Right kidney (tissue), 1 donor: ENCODE measurements around the gene OPA1.
"Not testable (repeated sequence)": the region's sequence is repeated elsewhere in the genome, so short reads cannot be mapped to it uniquely, and the experiment has no call there.

Experiments used
- DNase-seq: peaks from one replicate; pipeline ENCODE4 v3.0.0-alpha.2; 2016

The OPA1 gene

DNA sequence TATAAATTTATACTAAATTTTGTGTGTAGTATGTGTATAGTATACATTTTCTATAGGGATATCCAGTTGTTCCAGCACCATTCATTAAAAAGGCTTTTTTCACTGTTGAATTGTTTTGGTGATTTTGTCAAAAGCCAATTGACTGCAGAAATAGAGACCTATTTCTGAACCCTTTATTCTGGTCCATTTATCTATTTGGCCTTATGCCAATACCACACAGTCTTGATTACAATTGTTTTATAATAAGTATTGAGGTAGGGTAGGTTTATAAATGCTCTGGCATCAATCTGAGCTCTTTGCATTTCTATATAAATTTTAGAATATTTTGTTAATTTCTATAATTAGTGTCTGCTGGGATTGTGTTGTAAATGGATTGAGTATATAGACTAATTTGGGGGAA lies 6.5 kb upstream of the OPA1 start:
- DNase-seq = no peak

DNA sequence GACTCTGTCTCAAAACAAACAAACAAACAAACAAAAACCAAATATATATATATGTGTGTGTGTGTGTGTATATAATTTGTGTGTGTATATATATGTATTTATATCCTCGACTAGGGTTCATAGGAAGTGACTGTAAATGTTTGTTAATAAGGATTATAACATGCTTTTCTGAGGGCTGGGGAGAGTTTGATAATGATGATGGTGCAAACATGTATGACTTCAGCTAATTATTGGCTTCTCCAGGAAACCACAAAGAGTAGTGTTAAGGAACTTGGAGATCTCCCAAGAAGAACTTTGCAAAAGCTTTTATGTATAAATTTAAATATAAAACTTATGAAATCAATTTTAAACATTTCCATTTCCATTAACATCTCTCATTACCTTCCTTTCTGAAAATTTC lies 3.9 kb upstream of the OPA1 start:
- no peak for DNase-seq

DNA sequence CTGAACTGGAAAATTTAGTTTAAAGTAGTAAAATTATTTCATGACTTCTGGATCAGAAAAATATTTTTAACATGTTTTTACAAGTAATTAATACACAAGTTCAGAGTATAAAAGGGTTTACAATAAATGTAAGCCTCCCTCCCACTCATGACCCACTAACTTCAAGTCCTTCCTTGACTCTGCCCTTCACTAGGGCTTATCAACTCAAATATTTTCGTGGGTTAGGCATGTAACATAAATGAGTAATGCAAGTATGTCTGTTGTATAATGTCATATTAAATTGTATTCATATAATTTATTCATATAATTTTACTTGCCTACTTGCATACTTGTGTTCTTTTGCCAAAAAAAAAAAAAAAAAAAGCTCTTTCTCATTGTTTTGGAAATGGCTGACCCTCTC lies 3.4 kb upstream of the OPA1 start:
- DNase-seq = no peak

DNA sequence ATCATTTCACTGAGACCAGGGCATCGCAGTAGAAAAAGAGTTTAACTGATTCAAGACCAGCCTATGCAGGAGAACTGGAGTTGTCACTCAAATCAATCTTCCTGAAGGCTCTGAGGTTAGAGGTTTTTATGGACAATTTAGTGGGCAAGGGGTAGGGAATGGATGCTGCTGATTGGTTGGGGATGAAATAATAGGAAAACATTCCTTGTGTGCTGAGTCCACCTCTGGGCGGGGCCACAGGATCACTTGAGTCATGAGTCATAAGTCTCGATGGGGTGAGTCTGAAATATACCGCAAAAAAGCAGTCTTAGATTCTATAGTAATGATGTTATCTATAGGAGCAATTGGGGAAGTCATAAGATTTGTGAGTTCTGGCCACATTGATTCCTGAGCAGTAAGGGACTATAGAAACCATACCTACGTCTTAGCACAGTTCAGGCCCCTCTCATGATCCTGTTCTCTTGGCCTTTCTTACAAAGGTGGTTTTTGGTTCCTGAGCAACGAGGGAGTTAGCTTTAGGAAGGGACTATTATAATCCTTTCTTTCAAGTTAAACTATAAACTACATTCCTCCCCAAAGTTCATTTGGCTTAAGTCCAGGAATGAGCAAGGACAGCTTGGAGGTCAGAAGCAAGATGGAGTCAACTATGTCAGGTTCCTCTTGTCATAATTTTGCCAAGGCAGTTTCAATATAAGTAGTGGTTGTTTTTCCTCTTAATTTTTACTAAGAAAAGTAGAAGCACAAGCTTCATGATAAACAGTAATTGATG lies 2.7 kb upstream of the OPA1 start:
- DNase-seq = no peak

DNA sequence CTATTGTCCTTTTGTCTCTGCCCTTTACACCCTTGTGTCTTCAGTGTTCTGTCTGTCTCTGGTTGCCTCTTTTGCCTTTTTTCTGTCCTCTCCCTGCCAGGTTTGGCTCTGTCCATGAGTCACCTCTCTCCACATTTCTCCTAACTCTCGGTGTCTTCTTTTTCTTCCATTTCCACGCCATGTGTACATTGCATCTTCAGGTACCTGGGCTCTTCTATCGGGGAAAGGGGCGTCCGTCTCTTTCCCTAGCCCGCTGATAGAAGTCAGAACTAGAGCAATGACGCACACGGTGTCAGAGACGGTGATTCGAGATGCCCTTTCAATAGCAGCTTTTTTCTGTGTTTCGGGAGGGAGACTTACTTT lies 641 bp downstream of the OPA1 start:
- DNase-seq = no peak

DNA sequence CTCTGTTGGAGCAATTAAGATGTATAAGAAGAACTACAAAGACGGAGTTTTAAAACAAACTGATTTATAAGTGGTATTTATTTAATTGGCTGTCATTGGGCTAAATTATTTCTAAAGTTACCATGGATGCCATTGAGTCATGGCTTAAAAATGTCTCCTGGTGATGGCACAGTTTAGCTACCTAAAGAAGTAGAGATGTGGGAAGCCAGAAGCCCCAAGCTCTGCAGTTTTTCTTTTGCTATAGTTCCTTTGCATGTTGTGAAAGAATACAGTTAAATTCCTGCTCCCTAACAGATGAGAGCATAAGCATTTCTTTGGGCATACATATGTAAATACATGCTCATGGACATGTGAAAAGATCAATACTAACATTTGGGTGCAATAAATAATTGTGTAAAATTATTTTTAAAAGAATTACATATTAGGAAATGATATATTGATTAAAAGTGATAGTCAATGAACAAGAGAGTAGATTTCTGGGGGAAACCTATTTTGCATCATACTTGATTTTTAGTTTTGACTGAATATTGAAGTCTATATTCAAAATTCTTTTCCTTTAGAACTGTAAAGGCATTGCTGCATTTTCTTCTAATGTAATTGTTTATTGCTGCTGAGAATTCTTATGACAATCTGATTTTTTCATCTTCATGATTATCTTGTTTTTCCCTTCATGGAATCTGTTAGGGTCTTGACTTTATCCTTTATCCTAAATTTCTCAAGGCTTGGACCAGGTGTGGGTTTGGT lies 2.1 kb downstream of the OPA1 start:
- no peak for DNase-seq

DNA sequence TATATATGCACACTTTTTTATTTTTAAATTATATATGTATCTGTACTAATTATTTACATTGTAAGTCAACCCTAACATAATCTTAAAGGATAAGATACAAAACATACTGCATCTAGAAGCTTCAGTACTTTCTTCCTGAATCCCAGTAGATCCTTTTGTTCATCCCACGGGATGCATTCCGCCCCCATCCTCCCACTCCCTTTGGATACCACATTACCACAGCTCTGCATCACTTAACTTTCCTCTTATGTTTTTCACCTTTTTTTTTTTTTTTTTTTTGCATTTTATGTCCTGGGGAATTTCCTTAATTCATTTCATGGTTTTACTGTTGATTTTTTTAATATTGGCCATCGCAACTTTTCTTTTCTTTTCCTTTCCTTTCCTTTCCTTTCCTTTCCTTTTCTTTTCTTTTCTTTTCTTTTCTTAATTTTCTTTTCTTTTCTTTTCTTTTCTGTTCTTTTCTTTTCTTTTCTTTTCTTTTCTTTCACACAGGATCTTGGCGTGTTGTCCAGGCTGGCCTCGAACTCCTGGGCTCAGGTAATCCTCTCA lies 3.0 kb downstream of the OPA1 start:
- no peak for DNase-seq

DNA sequence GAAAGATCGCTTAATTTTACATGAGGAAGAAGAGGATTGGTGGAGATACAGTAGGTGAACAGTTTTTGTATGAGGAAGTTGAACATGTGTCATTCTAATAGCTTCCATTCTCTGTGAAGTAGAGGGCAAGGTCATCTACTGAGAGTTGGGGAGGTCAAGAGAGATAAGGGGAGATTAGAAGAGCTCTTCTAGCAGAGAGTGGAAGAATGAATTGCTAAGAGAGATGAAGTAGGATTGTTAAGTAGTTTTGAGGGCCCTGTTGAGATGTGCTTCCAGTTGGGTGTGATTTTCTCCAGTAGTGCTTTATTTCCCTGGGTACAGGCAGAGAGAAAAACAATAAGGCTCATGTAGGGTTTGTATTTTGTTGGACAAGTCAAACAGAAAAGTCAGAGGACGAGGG lies 5.2 kb downstream of the OPA1 start:
- DNase-seq = no peak

DNA sequence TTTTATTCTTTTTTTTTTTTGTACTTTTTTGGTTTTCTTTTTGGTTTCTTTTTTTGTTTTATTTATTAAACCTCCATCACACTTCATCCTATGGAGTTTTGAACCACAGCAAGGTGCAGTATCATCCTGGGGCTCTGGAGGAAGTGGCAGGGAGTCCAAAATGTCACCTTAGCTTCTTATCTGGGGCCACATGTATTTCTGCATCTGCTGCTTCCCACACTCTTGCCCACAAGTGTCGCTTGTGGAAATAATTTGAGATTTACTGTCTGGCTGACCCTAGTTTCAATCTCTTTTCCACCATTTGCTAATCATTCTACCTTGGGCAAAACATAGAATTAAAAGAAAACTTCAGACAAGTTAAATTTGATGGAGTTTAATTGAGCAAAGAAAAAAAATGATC lies 6.4 kb downstream of the OPA1 start:
- DNase-seq = no peak

DNA sequence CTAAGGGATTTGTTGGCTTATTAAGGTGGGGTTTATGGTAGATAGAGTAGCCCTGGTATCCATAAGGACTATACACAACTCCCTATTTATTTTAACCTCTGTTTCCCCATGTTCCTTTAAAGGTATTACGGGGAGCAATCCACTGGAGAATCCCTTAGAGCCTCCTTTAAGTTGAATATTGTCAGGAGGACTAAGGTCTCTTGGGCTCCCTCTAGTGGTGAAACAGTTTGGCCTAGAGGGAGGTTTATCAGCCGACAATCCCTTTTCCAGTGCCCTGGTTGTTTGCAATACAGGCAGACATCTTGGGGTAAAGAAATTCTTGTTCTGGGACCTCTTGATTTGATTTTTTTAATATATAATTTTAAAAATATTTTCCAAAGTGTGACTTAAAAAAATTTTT lies 12.9 kb downstream of the OPA1 start:
- no peak for DNase-seq

DNA sequence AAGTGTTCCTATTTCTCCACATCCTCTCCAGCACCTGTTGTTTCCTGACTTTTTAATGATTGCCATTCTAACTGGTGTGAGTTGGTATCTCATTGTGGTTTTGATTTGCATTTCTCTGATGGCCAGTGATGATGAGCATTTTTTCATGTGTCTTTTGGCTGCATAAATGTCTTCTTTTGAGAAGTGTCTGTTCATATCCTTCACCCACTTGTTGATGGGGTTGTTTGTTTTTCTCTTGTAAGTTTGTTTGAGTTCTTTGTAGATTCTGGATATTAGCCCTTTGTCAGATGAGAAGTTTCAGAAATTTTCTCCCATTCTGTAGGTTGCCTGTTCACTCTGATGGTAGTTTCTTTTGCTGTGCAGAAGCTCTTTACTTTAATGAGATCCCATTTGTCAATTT lies 13.9 kb downstream of the OPA1 start:
- DNase-seq = not testable (repeated sequence)

DNA sequence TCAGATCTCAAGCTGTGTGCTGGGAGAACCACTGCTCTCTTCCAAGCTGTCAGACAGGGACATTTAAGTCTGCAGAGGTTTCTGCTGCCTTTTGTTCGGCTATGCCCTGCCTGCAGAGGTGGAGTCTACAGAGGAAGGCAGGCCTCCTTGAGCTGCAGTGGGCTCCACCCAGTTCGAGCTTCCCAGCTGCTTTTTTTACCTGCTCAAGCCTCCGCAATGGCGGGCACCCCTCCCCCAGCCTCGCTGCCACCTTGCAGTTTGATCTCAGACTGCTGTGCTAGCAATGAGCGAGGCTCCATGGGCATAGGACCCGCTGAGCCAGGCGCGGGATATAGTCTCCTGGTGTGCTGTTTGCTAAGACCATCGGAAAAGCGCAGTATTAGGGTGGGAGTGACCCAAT lies 17.5 kb downstream of the OPA1 start:
- not testable (repeated sequence) for DNase-seq

DNA sequence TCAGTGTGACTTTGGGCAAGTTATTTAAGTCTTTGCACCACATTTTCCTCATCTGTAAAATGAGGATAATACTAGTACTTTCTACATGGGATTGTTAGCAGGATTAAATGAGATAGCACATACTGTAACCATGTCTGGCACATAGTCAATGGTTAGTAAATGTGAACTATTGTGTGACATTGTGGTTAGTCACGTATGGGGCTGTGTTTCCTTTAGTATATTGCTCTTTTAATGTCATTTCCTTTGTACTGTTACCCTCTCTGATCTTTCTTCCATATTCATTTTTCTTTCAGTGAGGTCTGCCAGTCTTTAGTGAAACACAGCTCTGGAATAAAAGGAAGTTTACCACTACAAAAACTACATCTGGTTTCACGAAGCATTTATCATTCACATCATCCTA lies 21.4 kb downstream of the OPA1 start:
- no peak for DNase-seq

DNA sequence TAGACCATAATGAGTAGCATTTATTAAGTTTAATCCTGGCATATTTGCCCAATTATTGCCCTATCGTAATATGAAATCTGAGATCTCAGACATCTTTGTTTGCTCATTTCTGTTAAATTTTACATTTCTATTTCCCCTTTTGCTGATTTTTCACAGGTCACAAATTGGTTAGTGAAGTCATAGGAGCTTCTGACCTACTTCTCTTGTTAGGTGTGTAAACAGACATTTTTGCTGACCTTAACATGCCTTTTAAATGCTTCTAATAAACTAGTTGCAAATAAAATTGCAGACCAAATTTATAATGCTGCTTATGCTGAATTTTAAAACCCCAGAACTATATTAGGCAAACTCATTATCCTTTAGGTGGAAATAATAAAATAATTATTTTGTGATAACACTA lies 24.6 kb downstream of the OPA1 start:
- DNase-seq = no peak

DNA sequence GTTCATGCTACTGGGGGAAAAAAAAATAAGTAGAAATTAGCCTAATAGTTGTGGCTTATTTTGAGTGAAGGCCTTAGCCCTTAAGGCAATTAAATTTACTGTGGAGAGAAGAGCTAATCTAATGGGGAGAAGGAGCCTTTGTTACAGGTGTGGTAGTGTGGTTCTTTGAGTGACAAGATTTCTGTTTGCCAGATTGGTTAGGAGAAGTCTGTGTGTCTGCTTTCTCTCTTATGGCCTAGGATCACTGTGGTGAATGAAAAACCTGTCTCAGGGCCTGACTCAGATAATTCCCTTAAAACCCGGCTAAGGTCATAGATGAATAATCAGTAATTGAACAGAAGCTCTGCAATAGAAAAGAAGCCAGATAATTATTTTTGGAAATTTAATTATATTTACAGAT lies 27.0 kb downstream of the OPA1 start:
- no peak for DNase-seq

DNA sequence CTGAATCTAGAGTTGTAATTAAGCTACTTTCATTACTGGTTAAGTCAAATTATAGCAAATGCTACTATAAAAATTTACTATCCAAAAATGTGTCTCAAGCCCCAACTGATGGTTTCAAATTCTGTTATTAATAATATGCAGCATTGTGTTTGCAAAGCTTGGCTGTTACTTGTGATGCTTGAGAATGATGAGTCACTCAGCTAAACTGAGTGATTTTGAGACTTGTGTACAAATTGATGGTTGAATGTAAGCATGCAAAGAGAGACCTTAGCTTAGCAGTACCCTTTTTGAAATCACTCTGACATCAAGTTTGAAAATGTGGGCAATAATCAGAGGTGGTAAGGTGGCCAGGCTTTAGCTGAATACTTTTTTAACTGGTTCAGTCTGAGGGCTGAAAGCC lies 27.6 kb downstream of the OPA1 start:
- no peak for DNase-seq

DNA sequence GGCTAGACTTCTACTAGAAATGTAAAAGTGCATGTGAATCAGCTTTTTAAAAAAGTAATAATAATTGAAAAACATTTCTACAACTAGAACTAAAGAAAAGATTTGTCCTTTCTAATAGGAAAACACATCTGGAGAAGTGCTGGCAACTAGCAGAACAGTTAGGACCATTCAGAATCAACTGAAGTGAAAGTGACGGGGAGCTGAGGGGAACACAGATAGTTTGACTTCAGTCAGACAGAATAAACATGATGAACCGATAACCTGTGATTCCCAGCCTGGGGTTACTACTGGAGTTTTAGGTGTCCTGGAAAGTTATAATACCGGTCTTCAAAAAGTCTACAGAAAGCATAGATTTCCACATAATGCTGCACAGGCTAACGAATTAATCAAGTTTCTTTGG lies 28.1 kb downstream of the OPA1 start:
- DNase-seq = no peak

DNA sequence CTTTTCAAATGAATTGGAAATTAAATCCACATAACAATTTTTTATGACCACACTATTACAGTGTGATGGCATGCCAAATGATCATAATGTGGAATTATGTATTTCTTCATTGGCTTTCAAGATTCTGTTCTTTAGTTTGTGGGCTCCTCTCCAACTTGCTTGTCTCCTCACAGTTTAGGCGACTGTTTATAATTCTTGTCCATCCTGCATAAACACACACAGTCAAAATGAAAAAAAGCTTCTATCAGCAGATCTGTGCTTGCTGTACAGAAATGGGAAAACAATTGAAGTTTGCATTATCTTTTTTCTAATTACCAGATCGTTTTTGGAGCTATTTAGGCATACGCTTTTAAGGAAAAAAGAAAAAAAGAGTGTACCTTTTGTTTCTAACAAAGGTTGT lies 37.0 kb downstream of the OPA1 start:
- no peak for DNase-seq

DNA sequence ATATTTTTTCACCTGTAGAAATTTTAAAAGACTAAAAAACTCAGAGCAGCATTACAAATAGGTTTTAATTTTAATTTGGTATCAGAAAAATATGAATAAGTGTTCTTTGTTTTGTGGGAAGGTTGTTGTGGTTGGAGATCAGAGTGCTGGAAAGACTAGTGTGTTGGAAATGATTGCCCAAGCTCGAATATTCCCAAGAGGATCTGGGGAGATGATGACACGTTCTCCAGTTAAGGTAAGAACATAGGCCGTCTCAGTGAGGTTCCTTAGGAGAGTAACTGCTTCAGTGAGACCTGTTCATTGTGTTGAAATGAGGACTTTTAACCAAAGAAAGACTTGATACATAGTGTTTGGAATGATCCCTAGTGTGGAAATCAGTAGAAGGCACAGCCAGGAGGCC lies 44.8 kb downstream of the OPA1 start:
- no peak for DNase-seq

DNA sequence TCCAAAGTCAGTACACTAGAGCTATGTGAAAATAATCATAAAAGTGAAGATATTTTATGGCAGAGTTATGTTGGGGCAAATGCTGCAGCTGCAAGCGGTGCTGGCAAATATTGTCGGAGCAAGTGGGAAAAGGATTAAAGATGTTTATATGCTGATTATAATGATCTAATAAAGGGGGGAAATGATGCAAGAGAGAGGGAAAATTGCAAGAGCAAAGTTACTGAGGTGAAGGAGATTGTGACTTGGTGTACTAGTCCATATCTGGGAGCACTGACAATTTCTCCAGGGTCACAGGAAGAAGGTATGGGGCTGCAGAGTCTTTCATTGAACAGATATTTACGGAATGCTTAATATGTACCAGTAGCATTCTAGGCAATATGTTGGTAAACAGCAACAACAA lies 45.8 kb downstream of the OPA1 start:
- no peak for DNase-seq

DNA sequence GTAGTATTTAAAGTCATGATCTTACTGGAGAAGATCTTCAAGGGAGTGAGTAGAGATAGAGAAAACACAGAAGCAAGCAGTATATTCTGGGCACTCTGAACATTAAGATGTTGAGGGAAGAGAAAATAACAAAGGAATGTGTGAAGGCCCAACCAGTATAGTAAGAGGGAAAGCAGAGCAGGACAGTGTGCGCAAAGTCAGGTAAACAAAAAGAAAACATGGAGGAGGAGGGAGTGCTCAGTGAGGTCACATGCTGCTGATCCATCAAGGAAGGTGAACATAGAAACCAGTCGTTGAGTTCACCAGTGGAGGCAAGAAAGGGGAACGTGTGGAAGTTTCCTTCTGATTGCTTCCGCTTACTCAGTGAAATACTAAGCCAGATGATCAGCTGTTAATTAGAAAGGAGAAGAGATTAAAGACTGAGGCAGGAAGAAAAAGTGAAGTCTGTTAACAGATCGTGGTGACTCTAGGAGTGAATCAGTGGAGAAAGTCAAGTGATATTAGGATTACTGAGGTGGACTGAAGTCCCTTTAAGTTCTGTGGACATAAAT lies 47.2 kb downstream of the OPA1 start:
- no peak for DNase-seq

DNA sequence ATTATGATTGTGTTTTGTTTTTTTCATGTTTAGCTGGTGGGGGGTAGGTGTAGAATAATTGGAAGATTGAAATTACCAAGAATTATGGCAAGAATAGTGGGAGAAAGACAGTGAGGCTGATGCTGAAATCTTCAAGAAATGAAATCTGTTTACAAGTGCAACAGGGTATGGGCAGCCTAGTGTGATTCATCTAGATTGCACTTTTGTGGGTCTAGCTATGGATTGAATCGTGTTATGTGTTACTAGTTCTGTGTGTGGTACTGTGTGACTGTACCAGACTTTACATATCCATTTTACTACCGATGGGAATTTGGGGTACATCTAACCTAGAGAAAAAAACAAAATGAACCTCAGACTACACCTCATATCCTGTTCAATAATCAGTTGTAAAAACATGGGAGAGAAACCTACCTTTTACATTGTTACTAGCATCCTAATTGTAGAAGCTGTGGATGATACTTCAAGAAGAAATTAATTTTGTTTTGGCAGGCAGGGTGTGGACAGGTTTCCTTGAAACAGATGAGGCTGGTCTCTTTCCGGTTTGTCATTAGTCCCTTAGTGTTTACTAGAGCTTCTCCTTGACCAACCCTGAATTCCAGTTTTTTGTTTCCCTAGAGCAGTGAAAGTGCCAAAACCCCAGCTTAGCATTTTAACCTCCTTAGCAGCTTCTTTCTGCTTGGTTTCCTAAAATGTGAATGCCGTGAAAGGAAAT lies 47.9 kb downstream of the OPA1 start:
- DNase-seq = no peak

DNA sequence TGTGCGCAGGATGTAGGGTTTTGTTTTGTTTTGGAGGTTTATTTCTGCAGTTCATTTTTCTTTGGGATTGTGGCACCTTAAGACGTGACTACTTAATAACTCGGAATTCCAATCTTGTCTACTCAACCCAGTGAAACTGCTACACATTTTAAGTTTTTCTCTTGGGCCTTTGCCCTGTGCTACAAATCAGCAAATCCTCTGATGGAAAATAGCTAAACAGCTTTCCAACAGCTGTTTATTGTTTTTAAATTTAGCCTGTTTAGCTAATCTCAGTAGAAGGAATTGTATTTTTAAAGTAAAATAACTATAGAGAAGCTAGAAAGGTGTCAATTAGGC lies 48.4 kb downstream of the OPA1 start:
- no peak for DNase-seq
